ENCODE measurements around the gene VEGFA.

Gene VEGFA

GRCh38 chr6:43738877-43739641 is 31.0 kb upstream of the VEGFA start:
- DNase-seq (ENCODE audit: low read depth): no peak

GRCh38 chr6:43739642-43740091 is 30.3 kb upstream of the VEGFA start:
- no peak for DNase-seq (ENCODE audit: low read depth)

- DNase-seq (ENCODE audit: low read depth): no peak
These were observed 29.6 kb upstream of the VEGFA start for GRCh38 chr6:43740321-43740960.

- DNase-seq (ENCODE audit: low read depth): no peak
These were observed 28.8 kb upstream of the VEGFA start for GRCh38 chr6:43740961-43741764.

- DNase-seq (ENCODE audit: low read depth): no peak
These were observed 28.2 kb upstream of the VEGFA start for GRCh38 chr6:43741829-43742228.

GRCh38 chr6:43742285-43742684 is 27.7 kb upstream of the VEGFA start:
- no peak for DNase-seq (ENCODE audit: low read depth)

GRCh38 chr6:43742931-43743632 is 26.9 kb upstream of the VEGFA start:
- DNase-seq (ENCODE audit: low read depth): no peak

- DNase-seq (ENCODE audit: low read depth): no peak
These were observed 26.2 kb upstream of the VEGFA start for GRCh38 chr6:43743682-43744381.

- DNase-seq (ENCODE audit: low read depth): no peak
These were observed 25.5 kb upstream of the VEGFA start for GRCh38 chr6:43744491-43744890.

- DNase-seq (ENCODE audit: low read depth): no peak
These were observed 24.9 kb upstream of the VEGFA start for GRCh38 chr6:43744931-43745727.

- no peak for DNase-seq (ENCODE audit: low read depth)
These were observed 23.9 kb upstream of the VEGFA start for GRCh38 chr6:43746071-43746470.

GRCh38 chr6:43746613-43747102 is 23.4 kb upstream of the VEGFA start:
- no peak for DNase-seq (ENCODE audit: low read depth)

- DNase-seq (ENCODE audit: low read depth): no peak
These were observed 22.2 kb upstream of the VEGFA start for GRCh38 chr6:43747784-43748183.

GRCh38 chr6:43748765-43749164 is 21.2 kb upstream of the VEGFA start:
- no peak for DNase-seq (ENCODE audit: low read depth)

- no peak for DNase-seq (ENCODE audit: low read depth)
These were observed 20.6 kb upstream of the VEGFA start for GRCh38 chr6:43749461-43749860.

GRCh38 chr6:43750622-43751021 is 19.4 kb upstream of the VEGFA start:
- DNase-seq (ENCODE audit: low read depth): no peak

- DNase-seq (ENCODE audit: low read depth): no peak
These were observed 16.3 kb upstream of the VEGFA start for GRCh38 chr6:43753570-43754183.

- DNase-seq (ENCODE audit: low read depth): no peak
These were observed 11.9 kb upstream of the VEGFA start for GRCh38 chr6:43757966-43758616.

- DNase-seq (ENCODE audit: low read depth): no peak
These were observed 11.4 kb upstream of the VEGFA start for GRCh38 chr6:43758617-43759050.

Measured in activated gamma-delta T cell treated with anti-CD3 and anti-CD28 coated beads, Interleukin-2, amount 50 U/mL, for 16 hours (primary cell).